OCI-M2 (cell line): Measurements from ENCODE around the gene MAP4K3.
"Not testable (repeated sequence)": the region's sequence is repeated elsewhere in the genome, so short reads cannot be mapped to it uniquely, and the experiment has no call there.

Experiments
- DNase-seq: peaks from one replicate; lab custom pipeline; 2025; ENCODE audit not compliant: unreplicated experiment; lab: John Stamatoyannopoulos, UW

Gene MAP4K3

GRCh38 chr2:39375917-39376316, 61.2 kb downstream of the MAP4K3 start:
- DNase-seq: no peak

- DNase-seq: no peak
Observed at GRCh38 chr2:39373181-39373802, 63.8 kb downstream of the MAP4K3 start.

GRCh38 chr2:39370101-39370500, 67.0 kb downstream of the MAP4K3 start:
- DNase-seq: no peak

GRCh38 chr2:39368846-39369245, 68.2 kb downstream of the MAP4K3 start:
- DNase-seq: no peak

- DNase-seq: no peak
Observed at GRCh38 chr2:39368376-39368775, 68.7 kb downstream of the MAP4K3 start.

- no peak for DNase-seq
Observed at GRCh38 chr2:39362595-39362994, 74.5 kb downstream of the MAP4K3 start.

GRCh38 chr2:39361511-39361910, 75.6 kb downstream of the MAP4K3 start:
- DNase-seq: no peak

- DNase-seq: not testable (repeated sequence)
Observed at GRCh38 chr2:39360342-39360741, 76.7 kb downstream of the MAP4K3 start.

GRCh38 chr2:39359453-39360038, 77.5 kb downstream of the MAP4K3 start:
- no peak for DNase-seq

- no peak for DNase-seq
Observed at GRCh38 chr2:39356922-39357639, 80.0 kb downstream of the MAP4K3 start.

GRCh38 chr2:39350658-39351057, 86.4 kb downstream of the MAP4K3 start:
- DNase-seq: no peak

- no peak for DNase-seq
Observed at GRCh38 chr2:39338502-39338901, 98.6 kb downstream of the MAP4K3 start.

- DNase-seq: no peak
Observed at GRCh38 chr2:39335930-39336329, 101.2 kb downstream of the MAP4K3 start.

- DNase-seq: no peak
Observed at GRCh38 chr2:39334978-39335377, 102.1 kb downstream of the MAP4K3 start.

GRCh38 chr2:39334529-39334928, 102.6 kb downstream of the MAP4K3 start:
- DNase-seq: no peak

GRCh38 chr2:39326644-39327043, 110.4 kb downstream of the MAP4K3 start:
- no peak for DNase-seq

GRCh38 chr2:39325966-39326365, 111.1 kb downstream of the MAP4K3 start:
- DNase-seq: no peak

GRCh38 chr2:39321056-39322035, 115.7 kb downstream of the MAP4K3 start:
- DNase-seq: not testable (repeated sequence)

- no peak for DNase-seq
Observed at GRCh38 chr2:39320162-39320561, 116.9 kb downstream of the MAP4K3 start.

GRCh38 chr2:39313575-39313974, 123.5 kb downstream of the MAP4K3 start:
- DNase-seq: no peak

GRCh38 chr2:39311469-39311868, 125.6 kb downstream of the MAP4K3 start:
- DNase-seq: no peak
